Smooth muscle cell of the brain vasculature (primary cell): Measurements from ENCODE around the gene GARIN1A.
"Not testable (repeated sequence)": the region's sequence is repeated elsewhere in the genome, so short reads cannot be mapped to it uniquely, and the experiment has no call there.

Source experiments
- DNase-seq: peaks from one replicate; pipeline ENCODE4 v3.0.0-alpha.2; 2012; ENCODE audit warnings: low read depth, low spot score

Gene GARIN1A

DNA sequence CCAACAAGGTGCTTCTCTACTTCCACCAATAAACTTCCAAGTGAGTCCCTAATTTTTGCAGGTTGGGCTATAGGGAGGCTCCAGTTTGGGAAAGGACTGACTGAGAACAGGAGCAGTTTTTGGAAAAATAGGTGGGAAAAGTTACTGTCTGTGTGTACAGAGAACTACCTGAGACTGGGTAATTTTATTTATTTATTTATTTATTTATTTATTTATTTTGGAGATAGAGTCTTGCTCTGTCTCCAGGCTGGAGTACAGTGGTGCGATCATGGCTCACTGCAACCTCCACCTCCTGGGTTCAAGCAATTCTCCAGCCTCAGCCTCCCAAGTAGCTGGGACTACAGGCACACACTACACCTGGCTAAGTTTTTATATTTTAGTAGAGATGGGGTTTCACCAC lies 11.2 kb downstream of the GARIN1A start:
- not testable (repeated sequence) for DNase-seq

DNA sequence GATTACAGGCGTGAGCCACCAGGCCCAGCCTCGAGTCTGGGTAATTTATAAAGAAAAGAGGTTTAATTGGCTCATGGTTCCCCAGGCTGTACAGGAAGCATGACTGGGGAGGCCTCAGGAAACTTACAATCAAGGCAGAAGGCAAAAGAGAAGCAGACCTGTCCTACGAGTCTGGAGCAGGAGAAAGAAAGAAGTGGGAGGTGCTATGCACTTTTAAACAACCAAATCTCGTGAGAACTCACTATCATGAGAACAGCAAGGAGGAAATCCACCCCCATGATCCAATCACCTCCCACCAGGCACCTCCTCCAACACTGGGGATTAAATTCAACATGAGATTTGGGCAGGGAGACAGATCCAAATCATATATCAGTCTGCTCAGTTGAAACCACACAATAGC lies 11.6 kb downstream of the GARIN1A start:
- DNase-seq = not testable (repeated sequence)

DNA sequence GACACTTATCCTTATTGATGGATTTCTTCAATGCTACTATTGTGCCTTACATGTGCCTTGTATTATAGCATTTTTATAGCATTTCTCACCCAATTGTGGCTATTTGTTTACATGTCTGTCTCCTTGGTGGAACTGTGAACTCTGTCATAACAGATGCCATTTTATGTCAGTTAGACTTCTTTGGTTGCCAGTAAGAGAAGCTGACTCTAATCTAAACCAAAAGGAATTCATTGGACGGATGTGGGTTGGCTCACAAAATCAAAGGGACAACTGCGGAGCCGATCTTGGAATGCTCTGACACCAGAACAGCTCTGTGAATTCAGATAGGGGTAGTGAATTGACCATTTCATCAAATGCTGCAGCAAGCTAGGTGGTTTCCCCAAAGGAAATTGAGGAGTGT lies 15.0 kb downstream of the GARIN1A start:
- no peak for DNase-seq

DNA sequence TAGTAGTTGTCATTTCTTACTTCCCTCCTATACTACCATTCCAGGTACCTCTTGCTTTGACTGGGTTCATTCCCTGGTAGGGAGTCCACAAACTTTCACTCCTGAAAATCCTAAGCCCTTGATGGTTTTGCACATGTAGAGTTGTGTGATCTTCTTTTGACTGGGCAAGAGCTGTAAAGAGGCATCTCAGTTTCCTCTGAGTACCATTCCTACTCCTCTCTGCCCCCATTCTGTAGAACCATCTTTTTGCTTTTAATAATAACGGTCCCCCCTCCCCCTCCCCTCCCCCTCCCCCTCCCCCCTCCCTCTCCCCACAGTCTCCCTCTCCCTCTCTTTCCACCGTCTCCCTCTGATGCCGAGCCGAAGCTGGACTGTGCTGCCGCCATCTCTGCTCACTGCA lies 16.4 kb downstream of the GARIN1A start:
- DNase-seq = no peak

DNA sequence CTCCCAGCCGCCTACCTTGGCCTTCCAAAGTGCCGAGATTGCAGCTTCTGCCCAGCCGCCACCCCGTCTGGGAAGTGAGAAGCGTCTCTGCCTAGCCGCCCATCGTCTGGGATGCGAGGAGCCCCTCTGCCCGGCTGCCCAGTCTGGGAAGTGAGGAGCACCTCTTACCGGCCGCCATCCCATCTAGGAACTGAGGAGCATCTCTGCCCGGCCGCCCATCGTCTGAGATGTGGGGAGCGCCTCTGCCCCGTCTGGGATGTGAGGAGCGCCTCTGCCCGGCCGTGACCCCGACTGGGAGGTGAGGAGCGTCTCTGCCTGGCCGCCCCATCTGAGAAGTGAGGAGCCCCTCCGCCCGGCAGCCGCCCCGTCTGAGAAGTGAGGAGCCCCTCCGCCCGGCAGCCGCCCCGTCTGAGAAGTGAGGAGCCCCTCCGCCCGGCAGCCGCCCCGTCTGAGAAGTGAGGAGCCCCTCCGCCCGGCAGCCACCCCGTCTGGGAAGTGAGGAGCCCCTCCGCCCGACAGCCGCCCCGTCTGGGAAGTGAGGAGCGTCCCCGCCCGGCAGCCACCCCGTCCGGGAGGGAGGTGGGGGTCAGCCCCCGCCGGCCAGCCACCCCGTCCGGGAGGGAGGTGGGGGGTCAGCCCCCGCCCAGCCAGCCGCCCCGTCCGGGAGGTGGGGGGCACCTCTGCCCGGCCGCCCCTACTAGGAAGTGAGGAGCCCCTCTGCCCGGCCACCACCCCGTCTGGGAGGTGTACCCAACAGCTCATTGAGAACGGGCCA lies 17.3 kb downstream of the GARIN1A start:
- not testable (repeated sequence) for DNase-seq

DNA sequence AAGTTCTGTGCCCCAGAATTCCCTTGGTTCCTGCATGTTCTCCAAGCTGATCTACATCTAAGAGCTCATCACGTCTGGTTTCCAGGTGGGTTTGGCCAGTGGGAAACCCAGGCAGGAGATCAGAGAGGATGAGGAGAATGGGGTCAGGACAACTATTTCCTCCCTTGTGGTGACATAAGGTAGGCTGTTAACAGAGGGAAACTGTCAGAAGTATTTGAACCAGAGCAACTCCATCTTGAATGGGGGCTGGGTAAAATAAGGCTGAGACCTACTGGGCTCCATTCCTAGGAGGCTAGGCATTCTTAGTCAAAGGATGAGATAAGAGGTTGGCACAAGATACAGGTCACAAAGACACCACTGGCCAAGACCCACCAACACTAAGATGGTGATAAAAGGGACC lies 19.1 kb downstream of the GARIN1A start:
- no peak for DNase-seq

DNA sequence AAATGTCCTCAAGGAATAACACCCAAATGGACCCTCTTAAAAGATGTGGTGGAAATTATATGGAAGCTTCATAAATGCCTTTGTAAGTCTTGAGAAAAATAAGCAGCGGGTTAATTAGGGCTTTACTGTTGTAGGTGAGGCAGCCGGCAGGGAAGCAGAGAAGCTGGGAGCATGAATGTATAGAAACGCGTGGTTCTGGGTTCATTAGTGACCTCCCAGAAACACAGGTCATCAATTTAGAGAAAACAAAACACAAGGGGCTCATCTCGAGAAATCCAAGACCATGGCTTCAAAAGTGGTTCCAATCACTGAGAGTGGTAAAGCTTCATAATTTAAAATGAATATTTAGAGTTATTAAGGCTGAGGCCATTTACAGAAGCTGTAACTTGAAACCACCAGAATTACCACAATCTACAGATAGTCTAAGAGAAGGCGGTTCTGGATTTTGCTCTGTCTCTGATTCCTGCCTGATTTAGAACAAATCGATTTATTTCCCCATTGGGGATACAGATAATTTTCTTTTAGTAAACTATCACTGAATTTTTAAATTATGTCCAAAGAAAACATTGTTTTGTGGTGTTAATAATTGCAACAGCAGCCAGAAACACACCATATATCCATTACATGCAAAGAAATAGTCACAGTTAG lies 20.7 kb downstream of the GARIN1A start:
- DNase-seq = no peak

DNA sequence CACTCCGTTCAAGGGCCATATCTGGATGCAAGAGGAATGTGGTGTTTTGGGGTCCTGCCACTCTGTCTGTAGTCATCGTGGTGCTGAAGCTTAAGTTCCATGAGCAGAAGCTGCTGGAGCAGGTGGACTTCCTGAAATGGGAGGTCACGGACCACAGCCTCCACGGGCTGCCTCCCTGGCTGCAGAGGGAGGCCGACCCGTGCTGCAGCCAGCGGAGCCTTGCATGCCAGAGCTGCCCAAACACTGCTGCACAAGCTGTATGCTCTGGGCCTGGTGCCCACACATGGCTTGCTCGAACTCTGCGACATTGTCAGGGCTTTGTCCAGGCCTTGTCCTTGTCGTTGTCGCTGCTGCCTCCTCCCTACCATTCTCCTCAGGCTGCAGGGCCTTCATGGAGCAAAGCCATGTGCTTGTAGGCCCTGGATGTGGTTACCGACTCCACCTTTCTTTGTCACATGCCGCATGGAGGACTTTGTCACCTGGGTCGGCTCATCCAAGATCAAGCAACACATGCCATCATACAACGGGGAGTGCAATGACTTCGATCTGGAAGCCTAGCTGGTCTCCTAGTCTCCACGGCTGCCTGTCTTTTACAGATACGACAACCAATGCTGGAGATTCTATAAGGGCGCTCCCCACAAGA lies 21.4 kb downstream of the GARIN1A start:
- DNase-seq = no peak

DNA sequence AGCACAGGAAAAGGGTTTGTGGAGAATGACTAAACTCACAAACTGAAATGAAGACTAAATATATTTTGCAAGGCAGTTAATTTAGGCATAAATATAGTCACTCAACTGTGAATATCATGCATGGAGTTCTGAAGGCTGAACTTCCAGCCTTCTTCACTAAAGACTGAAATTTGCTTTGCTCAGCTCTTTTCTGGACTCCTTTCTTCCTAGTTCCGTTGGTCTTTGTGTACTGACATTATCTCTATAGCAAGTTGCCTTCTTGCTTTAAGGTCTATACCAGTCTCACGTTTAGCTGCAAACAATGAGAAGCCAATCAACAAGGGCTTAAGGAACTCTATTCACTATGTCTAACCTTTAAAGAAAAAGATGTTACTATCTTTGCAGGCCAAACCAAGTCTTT lies 22.6 kb downstream of the GARIN1A start:
- no peak for DNase-seq

DNA sequence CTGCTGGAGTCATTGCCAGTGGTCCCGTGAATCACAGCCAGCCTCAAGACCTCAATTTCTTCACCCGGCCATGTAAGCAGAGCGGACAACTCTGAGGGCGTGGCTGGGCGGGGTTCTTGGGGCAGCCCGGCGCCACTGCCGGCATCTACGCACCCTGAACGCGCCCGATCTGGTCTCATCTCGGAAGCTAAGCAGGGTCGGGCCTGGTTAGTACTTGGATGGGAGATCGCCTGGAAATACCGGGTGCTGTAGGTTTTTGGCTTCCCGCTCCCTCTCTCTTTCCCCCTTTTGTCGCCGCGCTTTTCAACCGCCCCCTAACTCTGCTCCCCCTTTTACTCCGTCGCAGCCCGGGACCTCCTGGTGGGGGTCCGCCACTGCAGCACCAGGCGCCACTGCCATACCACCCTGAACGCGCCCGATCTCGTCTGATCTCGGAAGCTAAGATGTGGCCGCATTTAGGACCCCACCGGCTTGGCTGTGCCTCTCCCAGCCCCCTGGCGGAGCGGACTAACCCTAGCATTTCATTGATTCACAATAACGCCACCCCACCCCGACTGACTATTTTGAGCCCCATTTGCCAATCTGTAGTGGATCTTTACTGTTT lies 25.3 kb downstream of the GARIN1A start:
- DNase-seq = peak; percentile 17

DNA sequence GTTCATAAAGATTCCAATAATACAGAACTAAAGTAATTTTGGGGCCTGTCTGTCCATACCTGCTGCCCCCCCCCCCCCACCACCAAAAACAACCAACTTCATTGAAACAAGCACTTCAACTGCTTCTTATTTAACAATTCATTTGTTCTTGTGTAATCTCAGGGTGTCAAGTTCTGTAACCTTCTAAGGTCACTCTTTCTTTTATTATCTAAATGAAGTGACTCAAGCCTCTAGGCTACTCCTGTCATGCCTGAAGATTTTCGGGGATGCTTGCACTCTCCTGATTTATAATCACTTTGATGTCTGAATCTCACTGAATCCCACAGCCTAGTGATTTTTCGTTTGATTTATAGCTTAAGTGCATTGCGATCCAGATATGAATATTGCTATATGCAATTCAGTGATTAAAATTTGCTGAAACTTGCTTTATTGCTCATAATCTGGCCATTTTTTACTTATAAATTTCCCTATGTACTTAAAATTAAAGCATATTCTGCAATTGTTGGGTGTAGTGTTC lies 27.2 kb downstream of the GARIN1A start:
- DNase-seq = no peak

DNA sequence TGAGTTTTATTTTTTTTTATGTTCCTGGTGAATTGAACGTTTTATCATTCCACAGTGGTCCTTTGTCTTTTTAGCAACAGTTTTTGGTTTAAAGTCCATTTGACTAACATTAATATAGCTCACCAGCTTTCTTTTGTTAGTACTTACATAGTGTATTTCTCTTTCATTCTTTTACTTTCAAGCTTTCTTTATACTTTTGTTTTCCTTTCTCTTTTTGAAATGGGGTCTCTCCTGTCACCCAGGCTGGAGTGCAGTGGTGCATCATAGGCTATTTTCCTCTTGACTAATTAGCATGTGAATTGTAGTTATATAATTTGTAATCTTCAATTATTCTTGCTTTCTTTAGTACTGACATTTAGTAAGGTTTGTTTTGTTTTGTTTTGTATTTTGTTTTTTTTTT lies 27.8 kb downstream of the GARIN1A start:
- DNase-seq = no peak

DNA sequence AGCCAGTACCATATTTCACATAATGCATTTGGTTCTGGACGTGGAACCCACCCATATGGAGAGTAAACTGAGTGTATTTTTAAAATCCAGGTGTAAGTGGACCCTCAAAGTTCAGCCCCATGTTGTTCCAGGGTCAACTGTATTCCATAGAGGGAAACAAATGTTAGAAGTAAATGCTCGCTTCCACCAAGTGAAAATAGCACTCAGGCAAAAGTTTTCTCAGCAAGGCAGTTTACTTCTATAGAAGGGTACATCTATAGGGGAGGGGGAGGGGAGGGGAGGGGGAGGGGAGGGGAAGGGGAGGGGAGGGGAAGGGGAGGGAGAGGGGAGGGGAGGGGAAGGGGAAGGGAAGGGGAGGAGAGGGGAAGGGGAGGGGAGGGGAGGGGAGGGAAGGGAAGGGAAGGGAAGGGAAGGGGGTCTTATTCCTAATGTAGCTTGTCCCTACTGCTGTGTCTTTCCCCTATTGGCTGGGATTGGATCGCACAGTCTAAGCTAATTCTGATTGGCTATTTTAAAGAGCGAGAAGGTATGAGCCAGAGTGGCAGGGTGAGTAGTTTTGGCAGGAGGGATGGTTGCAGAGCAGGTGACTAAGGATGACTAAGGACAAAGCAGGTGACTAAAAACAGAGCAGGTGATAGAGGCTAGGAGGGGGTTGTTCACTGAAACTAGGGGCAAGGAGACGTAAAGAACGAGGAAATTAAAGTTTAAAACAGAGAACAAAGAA lies 29.1 kb downstream of the GARIN1A start:
- no peak for DNase-seq

DNA sequence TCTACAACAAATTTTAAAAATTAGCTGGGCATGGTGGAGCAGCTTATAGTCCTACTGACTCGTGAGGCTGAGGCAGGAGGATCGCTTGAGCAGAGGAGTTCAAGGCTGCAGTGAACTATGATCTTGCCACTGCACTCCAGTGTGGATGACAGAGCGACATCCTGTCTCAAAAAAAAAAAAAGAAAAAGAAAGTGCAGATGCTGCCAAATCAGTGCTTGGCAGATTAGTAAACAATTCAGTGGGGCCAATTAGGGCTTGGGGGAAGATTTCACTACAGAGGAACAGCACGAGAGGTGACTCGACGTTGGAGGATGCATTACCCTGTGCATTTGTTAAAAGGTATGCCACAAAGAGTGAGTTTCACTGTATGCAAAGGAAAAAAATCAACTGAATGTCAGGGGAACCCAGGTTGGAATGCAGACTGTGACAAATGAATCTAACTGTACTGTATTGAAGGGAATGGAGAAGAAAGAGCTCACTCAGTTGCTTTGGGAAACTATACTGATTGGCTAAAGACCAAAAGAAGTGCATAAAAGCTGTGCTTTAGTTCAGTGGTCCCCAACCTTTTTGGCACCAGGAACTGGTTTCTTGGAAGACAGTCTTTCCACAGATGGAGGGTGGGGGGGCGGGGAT lies 31.6 kb downstream of the GARIN1A start:
- DNase-seq = no peak

DNA sequence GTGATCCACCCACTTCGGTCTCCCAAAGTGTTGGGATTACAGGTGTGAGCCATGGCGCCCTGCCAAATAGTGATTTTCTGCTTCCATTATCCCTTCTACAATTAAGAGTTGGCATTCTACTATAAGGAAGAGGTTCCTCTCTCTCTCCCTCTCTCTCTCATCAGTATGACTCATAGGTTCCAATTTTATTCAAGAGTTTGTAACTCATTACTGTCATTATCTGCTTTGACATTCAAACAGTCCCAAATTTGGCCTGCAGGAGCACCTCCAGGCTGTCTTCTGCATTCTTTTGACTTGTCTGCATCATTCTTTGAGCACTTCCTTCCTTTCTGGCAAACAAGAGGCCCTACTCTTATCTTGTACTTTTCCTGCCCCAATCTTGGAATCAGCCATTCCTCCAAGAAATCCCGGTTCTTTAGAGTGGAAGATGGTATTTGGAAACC lies 33.8 kb downstream of the GARIN1A start:
- DNase-seq = no peak

DNA sequence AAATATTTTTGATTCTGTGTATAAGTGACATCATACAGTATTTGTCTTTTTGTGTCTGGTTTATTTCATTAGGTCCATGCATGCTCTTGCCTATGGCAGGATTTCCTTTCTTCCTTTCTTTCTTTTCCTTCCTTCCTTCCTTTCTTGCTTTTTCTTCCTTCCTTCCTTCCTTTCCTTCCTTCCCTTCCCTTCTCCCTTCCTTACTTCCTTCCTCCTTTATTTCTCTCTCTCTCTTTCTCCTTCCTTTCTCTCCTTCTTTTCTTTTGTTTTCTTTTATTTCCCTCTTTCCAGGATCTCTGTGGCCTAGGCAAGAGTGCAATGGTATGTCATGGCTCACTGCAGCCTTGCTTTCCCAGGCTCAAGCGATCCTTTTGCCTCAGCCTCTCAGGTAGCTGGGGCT lies 35.7 kb downstream of the GARIN1A start:
- DNase-seq = no peak

DNA sequence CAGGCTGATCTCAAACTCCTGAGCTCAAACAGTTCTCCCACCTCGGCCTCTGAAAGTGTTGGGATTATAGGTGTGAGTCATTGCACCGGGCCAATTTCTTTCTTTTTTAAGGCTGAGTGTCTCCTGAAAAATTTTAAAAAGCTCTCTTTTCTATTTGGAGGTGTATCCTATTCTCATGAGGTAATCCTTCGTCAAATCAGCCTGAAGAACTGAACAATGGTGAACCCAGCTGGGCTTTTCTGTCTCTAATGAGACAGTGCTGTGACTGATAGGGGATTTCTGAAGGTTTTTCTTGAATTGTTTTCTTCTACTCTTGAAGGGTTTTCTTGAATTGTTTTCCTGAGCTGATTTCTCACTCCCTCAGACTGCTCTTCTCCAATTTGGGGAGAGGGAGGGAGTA lies 36.1 kb downstream of the GARIN1A start:
- no peak for DNase-seq

DNA sequence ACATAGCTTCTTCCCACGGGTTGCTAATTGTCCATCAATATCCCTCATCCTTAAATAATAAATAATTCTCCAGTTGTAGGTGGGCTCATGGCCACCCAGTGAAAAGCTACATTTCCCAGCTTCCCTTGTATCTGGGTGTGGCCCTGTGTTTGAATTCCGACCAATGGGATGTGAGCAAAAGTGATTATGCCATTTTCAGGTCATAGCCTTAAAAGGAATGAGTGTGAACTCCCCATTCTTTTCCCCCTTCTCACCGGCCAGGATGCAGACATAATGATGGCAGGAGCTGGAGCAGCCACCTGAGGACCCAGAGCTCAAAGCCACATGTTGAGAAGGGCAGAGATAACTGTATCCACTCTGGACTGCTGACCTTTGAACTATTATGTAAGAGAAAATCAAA lies 36.7 kb downstream of the GARIN1A start:
- no peak for DNase-seq

DNA sequence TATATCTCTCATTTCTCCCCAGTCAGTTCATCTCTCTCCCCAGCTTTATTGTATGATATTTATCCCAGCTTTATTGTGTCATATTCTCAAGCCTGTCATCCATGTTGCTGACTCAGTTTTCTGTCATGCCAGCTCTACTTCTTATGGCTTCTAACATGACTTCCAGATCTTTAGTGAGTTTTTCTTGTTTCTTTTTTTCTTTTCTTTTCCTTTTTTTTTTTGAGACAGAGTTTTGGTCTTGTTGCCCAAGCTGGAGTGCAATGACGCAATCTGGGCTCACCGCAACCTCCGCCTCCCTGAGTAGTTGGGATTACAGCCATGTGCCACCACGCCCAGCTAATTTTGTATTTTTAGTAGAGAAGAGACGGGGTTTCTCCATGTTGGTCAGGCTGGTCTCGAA lies 38.4 kb downstream of the GARIN1A start:
- no peak for DNase-seq

DNA sequence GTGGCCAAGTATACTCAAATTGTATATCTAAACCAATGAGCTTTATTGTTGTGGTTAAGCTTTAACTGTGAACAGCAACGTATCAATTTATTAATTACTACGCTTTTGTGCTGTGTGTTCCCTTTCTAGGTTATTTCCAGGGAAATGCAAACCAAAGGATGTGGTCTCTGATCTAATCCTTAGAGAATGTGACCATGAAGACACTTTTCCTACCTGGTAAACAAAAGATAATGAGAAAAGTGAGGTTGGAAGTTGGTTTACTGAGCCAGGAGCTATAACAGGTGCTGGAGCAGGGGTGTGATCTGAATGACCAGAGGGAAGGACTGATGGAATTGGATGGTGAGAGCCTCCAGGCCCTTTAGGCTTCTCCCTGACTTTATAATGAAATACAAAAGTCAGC lies 41.7 kb downstream of the GARIN1A start:
- no peak for DNase-seq
